ENCODE measurements around the gene LSS.

LSS gene

GRCh38 chr21:46218906-46219590, 9.5 kb downstream of the LSS start:
- no peak for DNase-seq (ENCODE audit: low read depth in 2 of 2)

GRCh38 chr21:46217511-46218196, 10.9 kb downstream of the LSS start:
- DNase-seq (ENCODE audit: low read depth in 2 of 2) = no peak

GRCh38 chr21:46216132-46216747, 12.3 kb downstream of the LSS start:
- no peak for DNase-seq (ENCODE audit: low read depth in 2 of 2)

GRCh38 chr21:46215436-46216131, 13.0 kb downstream of the LSS start:
- no peak for DNase-seq (ENCODE audit: low read depth in 2 of 2)

- DNase-seq (ENCODE audit: low read depth in 2 of 2) = no peak
Measured at GRCh38 chr21:46214478-46215340, 13.9 kb downstream of the LSS start.

- DNase-seq (ENCODE audit: low read depth in 2 of 2) = no peak
Measured at GRCh38 chr21:46213620-46214286, 14.8 kb downstream of the LSS start.

- DNase-seq (ENCODE audit: low read depth in 2 of 2) = no peak
Measured at GRCh38 chr21:46212721-46213484, 15.7 kb downstream of the LSS start.

GRCh38 chr21:46211786-46212720, 16.5 kb downstream of the LSS start:
- no peak for DNase-seq (ENCODE audit: low read depth in 2 of 2)

- no peak for DNase-seq (ENCODE audit: low read depth in 2 of 2)
Measured at GRCh38 chr21:46211376-46211775, 17.2 kb downstream of the LSS start.

- no peak for DNase-seq (ENCODE audit: low read depth in 2 of 2)
Measured at GRCh38 chr21:46210378-46211136, 18.0 kb downstream of the LSS start.

- DNase-seq (ENCODE audit: low read depth in 2 of 2) = no peak
Measured at GRCh38 chr21:46208761-46209721, 19.5 kb downstream of the LSS start.

GRCh38 chr21:46207920-46208591, 20.5 kb downstream of the LSS start:
- DNase-seq (ENCODE audit: low read depth in 2 of 2) = no peak

GRCh38 chr21:46207006-46207919, 21.3 kb downstream of the LSS start:
- no peak for DNase-seq (ENCODE audit: low read depth in 2 of 2)

GRCh38 chr21:46206163-46207005, 22.2 kb downstream of the LSS start:
- DNase-seq (ENCODE audit: low read depth in 2 of 2) = no peak

GRCh38 chr21:46205766-46206162, 22.8 kb downstream of the LSS start:
- no peak for DNase-seq (ENCODE audit: low read depth in 2 of 2)

Data from activated CD4-positive, alpha-beta T cell treated with anti-CD3 and anti-CD28 coated beads for 24 hours (primary cell).